NK-92 treated with Interleukin-12 subunit alpha and Interleukin-12 subunit beta, amount 100 ng/mL, for 24 hours (cell line): ENCODE measurements around the gene LRFN2.

Experiments used
- DNase-seq: peaks from one replicate; lab custom pipeline; 2025; lab: John Stamatoyannopoulos, UW

Gene LRFN2

DNA sequence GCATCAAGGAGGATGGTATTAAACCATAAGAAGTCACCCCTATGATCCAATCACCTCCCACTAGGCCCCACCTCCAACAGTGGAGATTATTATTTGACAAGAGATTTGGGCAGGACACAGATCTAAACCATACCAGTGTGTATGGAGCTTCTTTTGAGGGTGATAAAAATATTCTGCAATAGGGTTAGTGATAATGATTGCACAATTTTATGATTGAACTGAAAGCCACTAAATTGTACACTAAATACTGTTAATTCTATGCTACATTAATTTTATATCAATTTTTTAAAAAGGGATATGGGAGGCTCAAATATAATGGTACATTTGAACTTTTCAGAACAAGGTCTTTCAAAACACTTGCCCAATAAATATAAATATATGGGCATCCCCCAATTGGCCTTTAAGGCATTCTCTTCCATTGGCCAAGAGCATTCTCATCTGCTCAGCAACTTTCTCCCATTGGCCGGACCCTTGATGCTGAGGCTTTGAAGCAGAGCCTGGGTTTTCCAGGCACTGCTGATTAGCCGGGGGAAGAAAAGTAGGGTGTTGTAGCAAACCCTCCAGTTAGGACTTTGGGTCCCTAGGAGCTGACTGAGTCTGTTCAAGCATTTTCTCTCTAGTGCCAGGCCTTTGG is 209.9 kb downstream of the LRFN2 start:
- DNase-seq, result no peak

DNA sequence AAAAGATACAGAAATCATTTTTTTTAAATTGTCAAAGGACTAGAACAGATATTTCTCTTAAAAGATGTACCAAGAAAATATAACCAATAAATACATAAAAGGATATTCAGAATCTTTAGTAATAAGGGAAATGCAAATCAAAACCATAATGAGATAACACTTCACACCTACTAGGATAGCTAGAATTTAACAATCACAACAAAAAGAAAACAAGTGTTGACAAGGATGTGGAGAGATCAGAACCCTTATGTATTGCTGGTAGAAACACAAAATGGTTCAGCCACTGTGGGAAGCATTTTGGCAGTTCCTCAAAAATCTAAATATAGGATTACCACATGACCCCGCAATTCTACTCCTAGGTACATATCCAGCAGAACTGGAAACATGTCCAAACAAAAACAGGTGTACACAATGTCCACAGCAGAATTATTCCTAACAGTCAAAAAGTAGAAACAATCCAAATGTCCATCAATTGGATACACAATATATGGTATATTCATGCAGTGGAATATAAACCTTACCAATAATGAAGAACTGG is 211.0 kb downstream of the LRFN2 start:
- no peak for DNase-seq

DNA sequence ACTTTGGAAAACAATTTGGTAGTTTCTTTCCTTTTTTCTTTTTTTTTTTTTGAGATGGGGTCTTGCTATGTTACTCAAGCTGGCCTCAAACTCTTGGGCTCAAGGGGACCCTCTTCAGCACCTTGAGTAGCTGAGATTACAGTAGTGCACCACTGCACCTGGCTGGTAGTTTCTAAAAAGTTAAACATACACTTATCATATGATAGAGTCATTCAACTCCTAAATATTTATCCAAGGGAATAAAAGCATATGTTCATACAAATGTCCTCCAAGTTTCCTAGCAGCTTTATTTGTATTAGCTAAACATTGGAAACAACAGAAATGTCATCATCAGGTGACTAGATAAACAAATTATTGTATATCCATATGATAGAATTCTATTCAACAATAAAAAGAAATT is 213.9 kb downstream of the LRFN2 start:
- DNase-seq, result no peak

DNA sequence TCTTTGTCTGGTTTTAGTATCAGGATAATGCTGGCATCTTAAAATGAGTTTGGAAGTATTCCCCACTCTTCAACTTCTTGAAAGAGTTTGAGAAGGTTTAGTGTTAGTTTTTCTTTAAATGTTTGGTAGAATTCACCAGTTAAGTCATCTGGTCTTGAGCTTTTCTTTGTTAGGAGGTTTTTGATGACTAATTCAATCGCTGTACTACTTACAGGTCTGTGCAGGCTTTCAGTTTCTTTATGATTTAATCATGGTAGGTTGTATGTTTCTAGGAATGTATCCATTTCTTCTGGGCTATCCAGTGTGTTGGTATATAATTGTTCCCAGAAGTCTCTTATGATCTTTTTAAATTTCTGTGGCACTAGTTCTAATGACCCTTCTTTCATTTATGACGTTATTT is 215.5 kb downstream of the LRFN2 start:
- no peak for DNase-seq

DNA sequence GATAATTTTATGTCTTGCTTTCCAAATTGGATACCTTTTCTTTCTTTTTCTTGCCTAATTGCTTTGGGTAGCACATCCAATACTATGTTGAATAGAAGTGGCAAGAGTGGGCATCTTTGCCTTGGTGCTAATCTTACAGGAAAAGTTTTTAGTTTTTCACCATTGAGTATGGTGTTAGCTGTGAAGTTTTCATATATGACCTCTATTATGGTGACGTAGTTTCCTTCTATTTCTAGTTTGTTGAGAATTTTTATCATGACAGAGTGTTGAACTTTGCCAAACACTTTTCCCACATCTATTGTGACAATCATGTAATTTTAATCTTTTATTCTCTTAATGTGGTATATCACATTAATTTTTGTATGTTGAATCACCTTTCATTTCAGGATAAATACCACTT is 216.1 kb downstream of the LRFN2 start:
- DNase-seq, result no peak

DNA sequence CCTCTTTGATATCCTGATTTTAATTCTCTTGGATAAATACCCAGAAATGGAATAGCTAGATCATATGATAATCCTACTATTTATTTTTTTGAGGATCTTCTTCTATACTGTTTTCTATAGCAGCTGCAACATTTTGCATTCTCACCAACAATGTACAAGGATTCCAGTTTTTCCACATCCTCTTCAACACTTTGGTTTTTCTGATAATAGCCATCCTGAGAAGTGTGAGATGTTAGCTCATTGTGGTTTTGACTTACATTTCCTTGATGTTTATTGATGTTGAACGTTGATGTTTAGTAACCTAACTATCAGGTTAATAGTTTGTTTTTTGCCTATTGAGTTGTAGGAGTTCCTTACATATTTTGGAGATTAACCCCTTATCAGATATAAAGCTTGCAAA is 217.3 kb downstream of the LRFN2 start:
- no peak for DNase-seq

DNA sequence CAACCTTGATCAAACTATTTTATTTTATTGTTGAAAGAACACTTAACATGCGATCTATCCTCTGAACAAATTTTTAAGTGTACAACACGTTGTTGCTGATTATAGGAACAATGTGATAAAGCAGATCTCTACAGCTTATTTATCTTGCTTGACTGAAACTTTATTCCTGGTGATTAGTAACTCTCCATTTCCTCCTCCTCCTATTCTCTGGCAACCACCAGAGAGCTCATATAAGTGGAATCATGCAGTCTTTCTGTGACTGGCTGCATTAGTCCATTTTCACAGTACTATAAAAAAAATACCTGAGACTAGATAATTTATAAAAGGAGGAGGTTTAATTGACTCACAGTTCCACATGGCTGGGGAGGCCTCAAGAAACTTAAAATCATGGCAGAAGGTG is 218.1 kb downstream of the LRFN2 start:
- no peak for DNase-seq

DNA sequence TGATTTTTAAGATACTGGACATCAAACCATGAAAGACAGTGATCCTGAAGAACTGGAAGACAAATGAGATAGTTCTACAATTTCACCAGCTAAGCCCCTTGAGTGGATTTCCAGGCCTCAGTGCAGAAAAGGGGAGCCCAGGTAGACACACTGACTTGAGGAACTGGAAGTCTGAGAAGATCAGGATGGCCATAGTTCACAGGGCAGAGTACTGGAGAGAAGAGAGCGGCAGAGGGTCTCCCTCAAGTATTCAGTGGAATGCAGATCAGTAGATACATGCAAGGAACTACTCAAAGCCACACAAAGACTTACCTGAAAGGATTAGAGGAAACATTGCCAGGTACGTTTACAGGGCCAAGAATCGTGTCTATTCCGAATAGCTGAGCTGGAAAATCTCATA is 224.3 kb downstream of the LRFN2 start:
- no peak for DNase-seq

DNA sequence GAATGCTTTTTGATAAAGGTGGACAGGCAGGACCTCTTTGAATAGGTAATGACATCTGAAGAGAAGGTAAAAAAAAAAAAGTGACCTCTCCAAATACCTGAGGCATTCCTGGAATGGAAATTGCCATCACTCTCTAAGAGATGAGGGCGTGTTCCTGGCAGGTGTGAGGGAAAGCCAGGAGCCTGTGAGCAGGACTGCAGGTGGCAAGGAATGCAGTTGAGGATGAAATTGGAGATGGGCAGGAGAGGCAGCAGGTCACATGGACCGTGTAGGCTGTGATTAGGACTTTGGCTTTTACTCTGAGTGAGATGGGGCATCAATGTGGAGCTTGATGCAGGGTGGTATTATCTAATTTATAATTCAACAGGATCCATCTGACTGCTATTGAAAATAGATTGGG is 227.4 kb downstream of the LRFN2 start:
- no peak for DNase-seq

DNA sequence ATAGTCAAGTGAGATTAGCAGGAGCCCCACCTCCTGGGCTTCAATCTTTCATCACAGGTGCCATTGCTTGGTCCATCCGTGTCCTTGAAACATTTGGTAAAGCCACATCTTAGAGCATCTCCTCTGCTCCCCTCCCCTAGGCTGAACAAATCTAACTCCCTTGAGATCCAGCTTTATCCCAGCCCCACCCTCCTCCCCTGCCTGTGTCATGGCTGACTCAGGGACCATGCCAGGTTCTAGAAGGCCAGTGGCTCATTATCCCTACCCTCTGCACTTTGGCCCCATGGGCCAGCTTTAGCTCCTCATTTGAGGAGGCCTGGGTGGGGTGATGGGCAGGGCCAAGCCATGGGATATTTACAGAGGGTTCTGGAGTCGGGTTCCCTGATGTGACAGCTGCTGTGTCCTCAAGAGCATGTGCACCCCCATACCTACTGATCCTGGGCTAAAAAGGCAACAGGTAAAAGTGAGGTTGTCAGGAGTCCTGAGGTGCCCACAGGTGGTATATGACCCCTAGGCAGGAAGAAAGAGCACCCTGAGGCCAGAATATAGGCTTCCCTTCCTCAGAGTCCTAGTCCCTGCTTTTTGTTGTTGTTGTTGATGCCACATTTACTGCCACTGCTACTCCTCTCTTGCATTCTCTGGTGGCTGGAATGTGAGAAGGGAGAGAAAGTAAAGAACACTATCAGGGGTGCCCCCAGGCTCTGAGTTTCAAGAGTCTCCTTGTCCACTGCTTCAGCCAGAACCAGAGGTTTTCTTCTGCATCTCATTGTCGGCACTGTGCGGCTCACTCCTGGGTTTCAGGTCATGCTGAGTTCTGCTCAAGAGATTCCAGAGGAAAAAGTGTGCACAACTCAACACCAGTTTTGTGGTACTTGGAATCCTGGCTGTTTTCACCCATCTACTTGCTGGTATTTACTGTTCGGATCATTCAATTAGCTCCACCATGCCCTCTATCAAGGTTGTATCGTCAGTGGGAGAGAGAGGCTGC is 228.4 kb downstream of the LRFN2 start:
- no peak for DNase-seq

DNA sequence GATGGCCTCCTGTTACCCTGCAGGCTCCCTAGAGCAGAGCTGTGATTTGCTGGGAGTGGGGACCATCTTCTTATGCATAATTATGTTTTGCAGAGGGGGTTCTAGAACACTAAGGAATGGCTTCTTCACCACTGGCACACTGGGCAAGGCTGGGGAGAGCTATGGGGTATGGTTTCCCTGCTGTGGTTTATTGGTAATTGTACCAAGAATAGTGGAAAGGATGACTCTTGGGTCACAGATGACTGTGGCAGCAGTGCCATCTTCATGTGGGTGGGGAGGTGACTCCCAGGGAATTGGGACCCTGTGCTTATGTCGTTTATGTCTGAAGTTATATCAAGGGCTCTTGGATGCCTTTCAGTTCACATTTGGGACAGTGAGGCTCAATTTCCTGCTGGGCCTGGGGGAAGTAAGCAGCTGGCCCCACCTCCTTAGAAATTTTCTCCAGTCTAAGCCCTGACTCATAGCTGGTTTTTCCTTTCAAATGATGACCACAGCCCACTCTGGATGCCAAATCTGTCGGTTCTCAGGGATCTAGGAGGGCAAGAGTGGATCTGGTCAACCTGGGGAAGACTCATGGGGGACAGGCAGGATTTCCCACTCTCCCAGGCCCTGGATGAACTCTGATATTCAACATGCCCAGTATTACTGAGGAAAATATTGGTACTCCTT is 230.8 kb downstream of the LRFN2 start:
- no peak for DNase-seq

DNA sequence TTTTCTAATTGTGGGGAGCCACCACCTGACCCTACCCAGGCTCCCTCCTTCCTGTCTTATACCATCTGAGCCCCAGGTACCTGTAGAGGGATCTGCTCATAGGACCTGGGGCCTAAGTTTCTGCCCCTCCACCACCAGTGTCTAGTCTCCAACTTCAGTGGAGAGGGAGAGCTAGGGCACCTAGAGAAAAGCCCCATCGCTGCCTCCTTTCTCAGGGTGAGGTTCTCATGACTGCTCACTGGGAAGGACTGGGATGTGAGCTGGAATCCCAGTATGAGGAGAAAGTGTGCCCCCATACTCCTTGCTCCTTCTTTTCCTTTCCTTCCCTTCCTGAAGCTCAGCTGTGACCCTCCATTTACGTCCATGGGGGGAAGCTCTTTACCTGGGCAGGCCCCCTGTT is 231.6 kb downstream of the LRFN2 start:
- no peak for DNase-seq

DNA sequence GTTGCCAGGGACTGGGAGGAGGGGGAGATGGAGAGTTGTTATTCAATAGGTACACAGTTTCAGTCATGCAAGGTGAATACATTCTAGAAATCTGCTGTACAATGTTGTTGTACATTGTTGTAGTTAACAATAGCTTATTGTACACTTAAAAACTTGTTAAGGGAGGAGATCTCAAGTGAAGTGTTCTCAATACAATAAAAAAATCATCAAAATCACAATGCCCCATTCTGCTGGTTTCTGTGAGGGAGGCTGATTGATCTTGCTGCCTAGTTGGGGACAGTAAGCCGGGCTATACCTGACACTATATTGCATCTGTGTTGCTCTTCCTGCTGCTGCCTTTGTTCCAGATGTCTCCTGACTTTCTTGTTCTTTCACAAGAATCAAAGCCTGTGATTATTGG is 232.1 kb downstream of the LRFN2 start:
- no peak for DNase-seq

DNA sequence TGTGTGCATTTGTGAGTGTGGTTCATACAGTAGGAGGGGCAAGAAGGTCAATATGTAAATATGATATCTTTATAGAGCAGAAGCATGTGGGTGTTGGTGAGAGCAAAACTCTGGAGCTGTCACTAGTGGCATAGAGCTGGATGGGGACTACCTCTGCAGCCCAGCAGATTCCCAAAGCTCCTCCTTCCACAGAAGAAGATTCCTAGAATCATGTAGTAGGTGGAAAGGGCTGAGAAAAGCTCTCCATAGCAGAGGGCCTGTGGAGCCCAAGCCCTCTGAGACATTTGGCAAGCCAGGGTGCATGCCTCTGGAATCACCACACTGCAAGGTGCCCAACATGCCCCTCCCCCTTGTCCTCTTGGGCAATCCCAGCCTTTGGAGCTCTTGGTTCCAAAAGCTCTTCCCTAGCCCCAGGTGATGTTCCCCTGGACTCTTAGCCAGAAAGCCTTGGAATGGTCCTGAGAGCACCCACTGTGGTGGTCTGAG is 233.2 kb downstream of the LRFN2 start:
- DNase-seq, result no peak

DNA sequence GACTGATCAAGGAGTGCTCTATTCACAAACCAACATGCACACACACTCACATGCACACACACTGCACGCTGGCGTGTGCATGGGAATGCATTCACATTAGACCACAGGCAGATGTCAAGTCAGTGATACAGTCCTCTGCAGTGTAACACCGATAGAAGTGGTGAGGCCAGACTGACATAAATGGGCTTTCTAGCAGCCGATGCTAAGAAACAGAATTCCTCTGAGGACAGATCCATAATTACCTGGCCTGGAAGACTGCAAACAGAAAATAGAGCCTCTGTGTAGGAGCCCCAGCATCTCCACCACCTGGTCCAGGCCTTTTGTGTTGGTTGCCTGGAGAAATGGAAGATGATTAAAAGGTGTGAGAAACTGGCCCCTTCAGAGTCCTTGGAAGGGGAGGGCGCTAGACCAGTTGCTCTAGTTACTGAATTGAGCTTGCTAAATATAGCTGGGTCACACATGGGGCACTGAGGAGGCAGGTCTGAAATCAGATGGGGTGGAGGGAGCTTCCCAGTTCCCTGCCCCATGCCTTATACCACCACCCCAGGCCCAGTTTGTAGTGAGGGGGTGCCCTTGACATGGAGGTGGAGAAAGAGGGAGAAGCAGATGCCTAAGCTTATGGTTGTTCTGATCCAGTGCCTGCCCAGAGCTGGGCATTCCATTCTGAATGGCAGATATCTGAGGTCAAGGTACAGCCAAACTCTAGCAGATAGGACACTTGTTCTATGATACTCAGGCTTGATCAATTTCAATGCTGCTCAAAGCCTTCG is 233.8 kb downstream of the LRFN2 start:
- no peak for DNase-seq

DNA sequence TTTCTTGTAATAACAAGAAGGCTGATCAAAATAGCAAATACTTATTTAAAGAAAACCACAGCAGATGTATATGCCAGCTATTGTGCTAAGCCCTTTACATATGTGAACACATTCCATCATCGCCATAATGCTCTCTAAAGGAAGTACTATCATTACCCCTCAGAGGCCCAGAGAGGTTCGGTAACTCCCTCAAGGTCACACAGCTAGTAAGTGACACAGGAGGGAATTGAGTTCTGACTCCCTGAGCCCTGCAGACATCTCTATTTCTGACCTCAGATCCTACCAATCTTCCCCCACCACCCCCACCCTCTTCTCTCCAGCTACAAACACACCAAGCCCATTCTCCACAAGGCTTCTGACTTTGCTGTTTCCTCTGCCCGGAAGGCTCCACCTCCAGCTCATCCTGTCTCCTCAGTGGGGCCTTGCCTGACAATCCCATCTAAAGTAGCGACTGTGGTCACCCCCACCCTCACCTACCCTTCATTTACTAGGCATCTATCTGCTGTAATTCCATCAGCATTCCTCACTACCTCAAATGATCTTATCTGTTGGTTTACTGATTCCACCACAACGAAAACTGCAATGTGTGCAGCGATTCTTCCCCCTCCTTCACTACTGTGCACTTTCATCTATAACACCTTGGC is 234.5 kb downstream of the LRFN2 start:
- no peak for DNase-seq

DNA sequence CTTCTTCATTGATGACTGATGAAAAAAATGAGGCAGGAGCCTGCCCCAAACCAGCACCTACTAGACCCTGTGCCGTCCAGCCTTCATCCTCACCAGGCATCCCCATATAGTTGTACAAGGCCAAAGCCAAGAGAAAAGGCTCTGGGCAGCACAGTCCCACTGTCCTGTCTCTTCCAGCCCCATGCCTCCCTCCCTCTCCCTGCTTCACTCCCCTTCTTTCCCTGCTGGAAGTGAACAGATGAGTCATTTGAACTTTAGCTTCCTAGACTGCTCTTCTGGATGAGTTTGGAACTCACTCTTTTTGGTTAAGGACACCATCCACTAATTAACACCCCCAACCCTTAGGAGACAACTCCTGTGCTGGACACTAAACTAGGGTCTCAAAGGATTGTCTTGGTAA is 235.2 kb downstream of the LRFN2 start:
- DNase-seq, result no peak

DNA sequence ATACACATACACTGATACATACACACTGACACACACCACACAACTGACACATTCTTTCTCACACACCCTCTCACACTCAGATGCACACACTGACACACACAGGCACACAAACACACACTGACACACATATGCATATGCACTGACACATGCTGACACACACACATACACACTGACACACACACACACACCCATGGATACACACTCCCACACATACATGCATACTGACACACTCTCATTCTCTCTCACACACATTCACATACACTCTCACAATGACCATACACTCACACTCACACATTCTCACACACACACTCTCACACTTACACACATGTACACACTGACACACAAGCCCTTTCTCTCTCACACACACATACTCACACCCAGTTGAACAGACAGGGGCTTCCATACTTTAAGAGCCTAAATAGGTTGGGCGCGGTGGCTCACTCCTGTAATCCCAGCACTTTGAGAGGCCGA is 236.4 kb downstream of the LRFN2 start:
- no peak for DNase-seq

DNA sequence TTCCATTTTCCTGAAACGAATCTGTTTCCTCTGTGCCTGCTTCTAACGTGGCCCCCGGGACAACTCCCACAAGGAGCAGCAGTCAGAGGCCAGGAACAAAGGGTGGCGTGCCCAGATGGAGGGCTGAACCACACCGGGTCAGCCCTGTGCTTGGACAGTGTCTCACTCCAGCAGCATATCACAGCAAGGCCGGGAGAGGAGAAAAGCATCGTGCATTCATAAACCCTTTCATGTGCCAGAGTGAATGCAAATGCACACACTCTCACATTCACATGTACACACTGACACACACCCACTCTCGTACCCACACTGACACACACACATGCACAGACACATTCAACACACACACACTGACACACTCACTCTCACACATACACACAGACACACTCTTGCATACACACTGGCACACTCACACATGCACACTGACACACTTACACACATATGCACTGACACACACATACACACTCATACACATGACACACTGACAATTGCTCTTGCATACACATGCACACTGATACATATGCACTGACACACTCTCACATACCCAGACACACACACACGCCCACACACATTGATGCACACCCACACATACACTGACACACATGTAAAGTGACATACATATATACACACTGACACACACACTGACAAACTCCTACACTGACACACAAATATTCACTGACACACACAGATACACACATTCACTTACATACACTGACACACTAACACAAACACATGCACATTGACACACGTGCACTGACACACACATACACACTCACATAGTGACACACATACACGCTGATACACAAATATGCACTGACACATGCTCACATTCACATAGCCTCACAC is 237.0 kb downstream of the LRFN2 start:
- DNase-seq, result no peak
